Loucy (cell line): Measurements from ENCODE around the gene PDCD2.

Experiments
- H2AFZ ChIP-seq: fragments of 200-600 bp; sonication (generic); 2 replicates; pipeline ENCODE4 v1.6.0; 2016; ENCODE audit warnings: antibody characterized with exemption, mild to moderate bottlenecking, low read length, moderate library complexity
- H3F3A ChIP-seq: fragments of 200-600 bp; 2 replicates; pipeline ENCODE4 v1.6.0; 2016; ENCODE audit warnings: antibody characterized with exemption, low read depth, mild to moderate bottlenecking
- H3K27me3 ChIP-seq: fragments of 200-600 bp; sonication (generic); 2 replicates; pipeline ENCODE4 v1.6.1; 2014; ENCODE audit warnings: low read length, mild to moderate bottlenecking; ENCODE audit not compliant: insufficient read depth, poor library complexity, severe bottlenecking
- H3K36me3 ChIP-seq: fragments of 200-600 bp; sonication (generic); 2 replicates; pipeline ENCODE4 v1.6.1; 2016; ENCODE audit warnings: low read length; ENCODE audit not compliant: insufficient read depth
- H3K4me1 ChIP-seq: fragments of 200-600 bp; sonication (generic); 2 replicates; pipeline ENCODE4 v1.5.1; 2014; ENCODE audit warnings: low read length, mild to moderate bottlenecking; ENCODE audit not compliant: insufficient read depth, poor library complexity, severe bottlenecking
- H3K4me2 ChIP-seq: fragments of 200-600 bp; sonication (generic); 2 replicates; pipeline ENCODE4 v1.6.0; 2014; ENCODE audit warnings: antibody characterized with exemption, low read length, low read depth, mild to moderate bottlenecking; ENCODE audit not compliant: poor library complexity, severe bottlenecking
- H3K4me3 ChIP-seq: fragments of 200-600 bp; sonication (generic); 2 replicates; pipeline ENCODE4 v1.5.1; 2014; ENCODE audit warnings: low read length, mild to moderate bottlenecking, mixed read lengths; ENCODE audit not compliant: poor library complexity, severe bottlenecking
- H3K79me2 ChIP-seq: fragments of 200-600 bp; sonication (generic); 2 replicates; pipeline ENCODE4 v1.6.1; 2014; ENCODE audit warnings: low read length; ENCODE audit not compliant: insufficient read depth
- H3K9ac ChIP-seq: fragments of 200-600 bp; sonication (generic); 2 replicates; pipeline ENCODE4 v1.6.0; 2014; ENCODE audit warnings: mild to moderate bottlenecking, low read depth, low read length, moderate library complexity; ENCODE audit not compliant: poor library complexity, severe bottlenecking
- H3K9me2 ChIP-seq: fragments of 200-600 bp; sonication (generic); replicated peaks from 2 replicates; pipeline ENCODE4 v1.6.1; 2016; ENCODE audit warnings: low read depth, low read length, mixed read lengths
- H3K9me3 ChIP-seq: fragments of 200-600 bp; sonication (generic); 2 replicates; pipeline ENCODE4 v1.6.1; 2014; ENCODE audit warnings: mild to moderate bottlenecking, antibody characterized with exemption, low read length, low read depth; ENCODE audit not compliant: insufficient read depth
- H4K20me1 ChIP-seq: fragments of 200-600 bp; sonication (generic); 2 replicates; pipeline ENCODE4 v1.6.0; 2014; ENCODE audit warnings: antibody characterized with exemption, low read length, mild to moderate bottlenecking; ENCODE audit not compliant: insufficient read depth, poor library complexity, severe bottlenecking
- EZH2phosphoT487 ChIP-seq: fragments of 200-600 bp; IDR thresholded peaks from 2 replicates; pipeline ENCODE4 v1.6.1; 2018; ENCODE audit warnings: antibody characterized with exemption, mild to moderate bottlenecking, moderate library complexity, borderline replicate concordance
- TF ChIP-seq, protein P1 (sequence below): fragments of 200-600 bp; sonication (generic); conservative IDR thresholded peaks from 2 replicates; pipeline ENCODE4 v1.5.1; 2014; ENCODE audit warnings: mild to moderate bottlenecking, antibody characterized with exemption, low read length

PDCD2 gene

DNA sequence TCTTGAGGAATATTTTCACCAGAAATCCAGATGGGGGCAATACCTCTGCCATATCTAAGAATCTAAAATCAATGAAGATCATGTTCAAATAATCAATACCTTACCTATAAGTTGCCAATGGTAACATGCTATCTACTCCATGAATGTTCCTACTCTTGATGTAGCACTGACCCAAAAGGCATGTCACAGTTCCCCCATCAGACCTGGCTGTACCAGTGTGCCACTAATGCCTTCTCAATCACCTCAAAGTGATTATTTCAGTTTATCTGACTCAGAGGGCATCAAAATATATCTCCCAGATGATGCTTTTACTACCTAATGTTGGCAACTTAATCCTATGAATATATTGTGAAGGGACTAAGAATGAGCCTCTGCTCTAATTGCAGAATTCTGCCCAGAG, 5.5 kb downstream of the PDCD2 start:
- H3K4me2 ChIP-seq = no peak overlapping the region
- H3K4me1 ChIP-seq = peaks cover 14% of the 10 kb centered on the region
- H2AFZ ChIP-seq = no peak overlapping the region
- no peak overlapping the region for H3K4me3 ChIP-seq
- TF ChIP-seq, protein P1, sequence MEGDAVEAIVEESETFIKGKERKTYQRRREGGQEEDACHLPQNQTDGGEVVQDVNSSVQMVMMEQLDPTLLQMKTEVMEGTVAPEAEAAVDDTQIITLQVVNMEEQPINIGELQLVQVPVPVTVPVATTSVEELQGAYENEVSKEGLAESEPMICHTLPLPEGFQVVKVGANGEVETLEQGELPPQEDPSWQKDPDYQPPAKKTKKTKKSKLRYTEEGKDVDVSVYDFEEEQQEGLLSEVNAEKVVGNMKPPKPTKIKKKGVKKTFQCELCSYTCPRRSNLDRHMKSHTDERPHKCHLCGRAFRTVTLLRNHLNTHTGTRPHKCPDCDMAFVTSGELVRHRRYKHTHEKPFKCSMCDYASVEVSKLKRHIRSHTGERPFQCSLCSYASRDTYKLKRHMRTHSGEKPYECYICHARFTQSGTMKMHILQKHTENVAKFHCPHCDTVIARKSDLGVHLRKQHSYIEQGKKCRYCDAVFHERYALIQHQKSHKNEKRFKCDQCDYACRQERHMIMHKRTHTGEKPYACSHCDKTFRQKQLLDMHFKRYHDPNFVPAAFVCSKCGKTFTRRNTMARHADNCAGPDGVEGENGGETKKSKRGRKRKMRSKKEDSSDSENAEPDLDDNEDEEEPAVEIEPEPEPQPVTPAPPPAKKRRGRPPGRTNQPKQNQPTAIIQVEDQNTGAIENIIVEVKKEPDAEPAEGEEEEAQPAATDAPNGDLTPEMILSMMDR = no peak
- no peak for TF ChIP-seq EZH2phosphoT487
- no peaks in the 10 kb centered on the region for H3K9me2 ChIP-seq
- peaks cover 14% of the 10 kb centered on the region for H4K20me1 ChIP-seq
- H3F3A ChIP-seq = no peaks in the 10 kb centered on the region
- no peaks in the 10 kb centered on the region for H3K9me3 ChIP-seq
- H3K27me3 ChIP-seq = no peaks in the 10 kb centered on the region
- H3K36me3 ChIP-seq = peaks cover 13% of the 10 kb centered on the region; the same call in 1 of the 2 replicates
- H3K79me2 ChIP-seq = peaks cover 21% of the 10 kb centered on the region
- H3K9ac ChIP-seq = no peak overlapping the region

- H3K27me3 ChIP-seq = no peaks in the 10 kb centered on the region
- no peaks in the 10 kb centered on the region for H3K9me3 ChIP-seq
- H3K9me2 ChIP-seq = no peaks in the 10 kb centered on the region
- H3K4me3 ChIP-seq = no peak overlapping the region
- H3K4me2 ChIP-seq = no peak overlapping the region
- TF ChIP-seq EZH2phosphoT487 = no peak
- TF ChIP-seq, protein P1 = peak; percentile 50
- H4K20me1 ChIP-seq = no peaks in the 10 kb centered on the region
- H3K79me2 ChIP-seq = no peaks in the 10 kb centered on the region
- H3K36me3 ChIP-seq = peaks cover 38% of the 10 kb centered on the region; the same call in 1 of the 2 replicates
- no peak overlapping the region for H3K9ac ChIP-seq
- no peak overlapping the region for H2AFZ ChIP-seq
- H3K4me1 ChIP-seq = no peaks in the 10 kb centered on the region
- no peaks in the 10 kb centered on the region for H3F3A ChIP-seq
Measured at GRCh38 chr6:170575250-170575649, 9.2 kb downstream of the PDCD2 start.

DNA sequence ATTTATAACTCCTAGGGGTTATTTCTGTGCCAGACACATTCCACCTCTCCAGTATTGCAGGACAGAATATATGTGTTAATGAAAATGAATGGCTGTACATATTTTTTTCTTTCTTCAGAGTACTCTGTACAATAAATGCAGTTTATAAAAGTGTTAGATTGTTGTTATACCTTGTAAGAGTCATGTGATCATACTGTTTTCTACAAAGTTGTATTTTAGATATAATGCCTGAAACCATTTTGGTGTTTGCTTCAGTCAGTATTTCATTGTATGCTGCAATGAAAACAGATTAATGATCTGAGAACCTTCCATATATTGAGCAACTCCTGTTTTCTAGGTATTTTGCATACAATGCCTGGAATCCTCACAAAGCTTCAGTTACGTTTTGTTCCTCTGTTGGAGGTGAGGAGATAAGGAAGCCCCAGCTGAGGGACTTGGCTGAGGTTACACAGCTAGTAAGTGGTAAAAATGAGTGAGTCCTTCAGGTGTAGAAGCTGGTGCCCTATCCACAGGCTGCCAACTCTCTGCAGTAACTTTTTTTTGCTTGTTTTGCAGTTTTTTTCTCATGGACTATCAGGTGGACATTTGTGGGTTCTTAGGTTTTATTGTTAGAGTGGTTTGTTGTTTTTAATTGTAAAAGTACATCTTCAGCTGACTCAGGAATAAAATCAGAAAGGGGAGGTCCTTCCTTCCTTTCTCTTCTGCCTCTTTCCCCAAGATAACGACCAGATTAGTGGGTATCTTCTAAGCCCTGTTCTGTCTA, 11.6 kb downstream of the PDCD2 start:
- no peaks in the 10 kb centered on the region for H3K9me2 ChIP-seq
- no peak for TF ChIP-seq EZH2phosphoT487
- TF ChIP-seq, protein P1 = no peak
- H3K36me3 ChIP-seq = peaks cover 54% of the 10 kb centered on the region

More for the DNA sequence above, 11.6 kb downstream of the PDCD2 start:
- H3K4me2 ChIP-seq = no peak overlapping the region
- H3K4me3 ChIP-seq = no peak overlapping the region
- no peaks in the 10 kb centered on the region for H3K9me3 ChIP-seq
- H3K79me2 ChIP-seq = no peaks in the 10 kb centered on the region
- no peaks in the 10 kb centered on the region for H3K27me3 ChIP-seq
- no peak overlapping the region for H3K9ac ChIP-seq
- H4K20me1 ChIP-seq = no peaks in the 10 kb centered on the region
- no peaks in the 10 kb centered on the region for H3F3A ChIP-seq
- no peaks in the 10 kb centered on the region for H3K4me1 ChIP-seq
- no peak overlapping the region for H2AFZ ChIP-seq
